Choroid plexus epithelial cell (primary cell): ENCODE data around the gene FHAD1.

Experiments
- DNase-seq: peaks from one replicate; pipeline ENCODE4 v3.0.0-alpha.2; 2010; ENCODE audit warnings: low read depth
- H3K4me3 ChIP-seq: 2 replicates; pipeline ENCODE4 v1.5.1; 2011; ENCODE audit warnings: low read depth, mild to moderate bottlenecking, control low read depth, low read length, moderate library complexity
- CTCF ChIP-seq: conservative IDR thresholded peaks from 2 replicates; pipeline ENCODE4 v1.5.1; 2011; ENCODE audit warnings: low read depth, mild to moderate bottlenecking, control low read depth, inconsistent platforms, low read length, moderate library complexity

Gene FHAD1

GRCh38 chr1:15264769-15265168 lies 17.7 kb downstream of the FHAD1 start:
- DNase-seq: no peak
- no peak for TF ChIP-seq CTCF
- no peak overlapping the region for H3K4me3 ChIP-seq

- H3K4me3 ChIP-seq: no peak overlapping the region
- no peak for DNase-seq
- no peak for TF ChIP-seq CTCF
Observed at GRCh38 chr1:15271196-15271595, 24.2 kb downstream of the FHAD1 start.

- H3K4me3 ChIP-seq: no peak overlapping the region
- peak; percentile 82 for DNase-seq
- TF ChIP-seq CTCF: peak; percentile 92
Observed at GRCh38 chr1:15272009-15272781, 25.2 kb downstream of the FHAD1 start.

GRCh38 chr1:15272782-15273127 lies 25.7 kb downstream of the FHAD1 start:
- no peak overlapping the region for H3K4me3 ChIP-seq
- DNase-seq: no peak
- TF ChIP-seq CTCF: no peak

GRCh38 chr1:15273274-15273673 lies 26.3 kb downstream of the FHAD1 start:
- TF ChIP-seq CTCF: no peak

GRCh38 chr1:15275921-15276683 lies 29.1 kb downstream of the FHAD1 start:
- no peak for DNase-seq
- no peak for TF ChIP-seq CTCF
- no peak overlapping the region for H3K4me3 ChIP-seq

More at GRCh38 chr1:15273274-15273673, 26.3 kb downstream of the FHAD1 start:
- no peak overlapping the region for H3K4me3 ChIP-seq
- DNase-seq: no peak
